NCI-H1694 treated with DMSO at 0.1 percent for 48 hours (cell line): ENCODE results near the gene ZNF493.

Source experiments
- DNase-seq: peaks from one replicate; lab custom pipeline; 2025; lab: John Stamatoyannopoulos, UW

The ZNF493 gene

GRCh38 chr19:21463449-21464105 is 66.6 kb downstream of the ZNF493 start:
- no peak for DNase-seq

GRCh38 chr19:21466627-21467026 is 69.7 kb downstream of the ZNF493 start:
- DNase-seq = no peak

DNA sequence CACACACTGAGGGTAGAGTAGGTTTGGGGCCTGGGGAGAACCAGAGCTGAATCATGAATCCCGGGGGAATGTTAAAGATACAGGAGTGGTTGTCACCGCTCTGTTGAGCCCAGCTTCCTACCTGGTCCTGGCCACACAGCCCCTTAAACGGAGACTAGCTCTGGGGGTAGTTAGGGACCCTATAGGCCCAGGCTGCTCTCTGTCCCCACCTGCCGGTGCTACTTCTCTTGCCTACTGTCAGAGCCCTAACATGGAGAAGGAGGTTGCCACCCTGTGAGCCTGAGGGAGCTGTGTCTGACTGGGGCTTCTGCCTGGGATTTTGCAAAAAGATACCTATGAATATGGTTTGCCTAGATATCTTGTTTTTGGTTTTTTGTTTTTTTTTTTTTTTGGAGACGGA is 71.9 kb downstream of the ZNF493 start:
- DNase-seq = no peak

- DNase-seq = no peak
Measured at GRCh38 chr19:21472507-21472906, 75.6 kb downstream of the ZNF493 start.

- no peak for DNase-seq
Measured at GRCh38 chr19:21474671-21475181, 77.8 kb downstream of the ZNF493 start.
